Upper lobe of left lung (tissue), 6 donors: ENCODE results near the gene PDLIM5. TPM values are rescaled to one million over a fixed set of nuclear protein-coding genes. Genes with fewer than 3 reads are reported as not detected.

Experiments
- ATAC-seq, 2 donors: fragments of 200-7000 bp; cut with Tn5 transposase; one replicate each; pipeline ENCODE4 v1.9.1; 2022; ENCODE audit warnings: mild to moderate bottlenecking in 2 of 2, moderate library complexity in 2 of 2; ENCODE audit not compliant: low FRiP score in 2 of 2
- DNase-seq, 2 donors: peaks; one replicate each; pipeline ENCODE4 v3.0.0-alpha.2; 2019 to 2020
- H3K27ac ChIP-seq, 4 donors: fragments of 200-600 bp; sonication (generic); one replicate each; pipeline ENCODE4 v1.5.1; 2016 to 2019
- H3K27me3 ChIP-seq, 4 donors: fragments of 200-600 bp; sonication (generic); one replicate each; pipeline ENCODE4 v1.5.1; 2017 to 2019
- H3K36me3 ChIP-seq, 4 donors: fragments of 200-600 bp; sonication (generic); one replicate each; pipeline ENCODE4 v1.5.1; 2016 to 2019
- H3K4me1 ChIP-seq, 4 donors: fragments of 200-600 bp; sonication (generic); one replicate each; pipeline ENCODE4 v1.5.1; 2018 to 2019
- H3K4me3 ChIP-seq, 4 donors: fragments of 200-600 bp; sonication (generic); one replicate each; pipeline ENCODE4 v1.5.1; 2017 to 2019; ENCODE audit warnings: mild to moderate bottlenecking in 2 of 4, moderate library complexity in 1 of 4
- H3K9me3 ChIP-seq, 4 donors: fragments of 200-600 bp; sonication (generic); one replicate each; pipeline ENCODE4 v1.5.1; 2018 to 2019
- EP300 ChIP-seq, 4 donors: sonication (generic); formaldehyde crosslinking; IDR thresholded peaks; one replicate each; pipeline ENCODE4 v1.5.1; 2017; ENCODE audit warnings: antibody characterized with exemption in 4 of 4, control low read depth in 2 of 4
- POLR2A ChIP-seq, 4 donors: fragments of 450-650 bp; IDR thresholded peaks; one replicate each; pipeline ENCODE4 v1.5.1; 2016 to 2017; ENCODE audit warnings: antibody characterized with exemption in 4 of 4, mild to moderate bottlenecking in 2 of 4
- POLR2AphosphoS5 ChIP-seq, 2 donors: sonication (generic); formaldehyde crosslinking; IDR thresholded peaks; one replicate each; pipeline ENCODE4 v1.5.1; 2017; ENCODE audit warnings: antibody characterized with exemption in 2 of 2
- WGBS, 2 donors: methylation state at CpG; one replicate each; pipeline ENCODE4 v1.1.5; 2017 to 2018; 5-methylcytosine and 5-hydroxymethylcytosine counted together
- total RNA-seq, 6 donors: library from RNA; depleted of rRNA in 4 of 6; stranded (reverse); fragments of >200 nt in 4 of 6; gene quantifications; one replicate each; pipeline versions ENCODE4 v1.1.0 to v1.2.1, GENCODE V29; 2016 to 2021
- TF ChIP-seq, protein P1 (sequence below), 6 experiments: fragments of 450-650 bp in 4 of 6; fragments of 200-600 bp in 2 of 6; sonication (generic) in 2 of 6; IDR thresholded peaks; one replicate each; pipeline ENCODE4 v1.5.1; 2016 to 2019; ENCODE audit warnings: antibody characterized with exemption in 6 of 6
- donor health status: DM: no; HTN: no; CAD: no; lungs with moderate emphysema.
- donor health status: DM: no; HTN: yes; CAD: no; lungs with severe emphysema.

The PDLIM5 gene
- total RNA-seq, 6 donors from 2014 or later, result 24.1 to 105 (median 73.0) TPM

DNA sequence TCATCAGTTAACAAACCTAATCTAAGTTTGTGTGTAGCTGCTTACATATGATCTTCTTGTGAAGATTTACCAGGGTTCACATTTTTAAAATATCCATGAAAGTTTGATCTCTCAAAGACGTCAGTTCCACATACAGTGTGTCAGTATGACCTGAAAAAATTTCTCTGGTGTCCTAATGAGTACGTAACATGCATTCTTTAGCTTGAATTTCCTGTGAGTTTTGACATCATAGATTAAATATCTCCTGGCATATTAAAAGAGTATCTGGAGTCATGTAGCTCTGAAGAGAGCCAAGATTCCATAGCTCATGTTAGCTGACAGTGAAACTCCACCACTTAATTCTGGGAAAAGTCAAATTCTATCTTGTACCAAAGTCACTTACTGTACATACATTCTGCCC, 43.9 kb upstream of the PDLIM5 start:
- WGBS, 2 donors, result 85% methylated on average over 2 of the region's 2 CpGs
- DNase-seq, result no peak
- no peak for TF ChIP-seq POLR2AphosphoS5 (IDR thresholded peaks at IDR 0.05)
- Histone ChIP-seq H3K4me3 (no peak overlapping the region), H3K27me3 (no peaks in the 10 kb centered on the region), H3K36me3 (no peaks in the 10 kb centered on the region), H3K9me3 (no peaks in the 10 kb centered on the region), H3K27ac (no peak overlapping the region), H3K4me1 (peaks cover 0 to 10% (median 4%) of the 10 kb centered on the region in 4 donors)
- no peak for ATAC-seq

DNA sequence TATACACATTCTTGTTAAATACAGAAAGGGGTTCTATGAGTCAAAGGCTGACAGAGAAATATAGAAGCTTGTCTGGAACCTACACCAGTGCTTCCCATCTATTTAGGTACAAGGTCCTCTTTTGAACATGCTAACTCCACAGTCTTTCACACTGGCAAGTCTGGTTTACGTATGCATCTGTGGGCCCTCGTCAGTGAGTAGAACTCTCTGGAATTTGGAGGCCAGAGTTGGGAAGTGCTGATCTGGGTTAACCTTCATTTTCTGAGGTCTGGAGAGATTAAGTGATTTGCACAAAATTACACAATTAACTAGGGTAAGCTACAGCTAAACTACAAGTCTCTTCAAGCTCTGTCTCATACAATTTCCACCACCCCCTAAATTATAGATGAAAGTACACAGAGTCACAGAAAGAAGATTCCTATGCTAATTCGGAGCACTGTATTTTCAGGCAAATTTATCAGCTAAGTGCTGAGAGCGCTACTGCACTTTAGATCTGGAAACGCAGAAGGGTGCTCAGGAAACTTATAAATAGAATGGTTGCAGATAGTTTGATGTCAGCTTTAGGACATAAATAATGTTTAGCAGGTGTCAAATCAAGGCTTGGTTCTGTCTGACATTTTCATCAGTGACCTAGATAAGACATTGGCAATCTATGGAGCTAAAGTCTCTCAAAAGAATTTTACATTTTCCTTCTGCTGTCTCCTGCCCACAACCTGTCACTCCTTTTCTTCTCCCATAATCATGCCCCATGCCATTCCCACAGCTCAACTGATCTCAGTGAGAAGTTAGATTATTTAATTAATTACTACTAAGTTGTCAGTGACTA, 43.0 kb upstream of the PDLIM5 start:
- ATAC-seq, result no peak
- Histone ChIP-seq H3K4me3 (no peak overlapping the region), H3K4me1 (peaks cover 0 to 12% (median 5%) of the 10 kb centered on the region in 4 donors), H3K27ac (no peak overlapping the region), H3K9me3 (no peaks in the 10 kb centered on the region), H3K27me3 (no peaks in the 10 kb centered on the region), H3K36me3 (no peaks in the 10 kb centered on the region)
- DNase-seq, result no peak
- no peak for TF ChIP-seq POLR2AphosphoS5 (IDR thresholded peaks at IDR 0.05)
- TF ChIP-seq POLR2A (IDR thresholded peaks at IDR 0.05), result no peak
- TF ChIP-seq EP300 (IDR thresholded peaks at IDR 0.05), result no peak
- TF ChIP-seq, protein P1, sequence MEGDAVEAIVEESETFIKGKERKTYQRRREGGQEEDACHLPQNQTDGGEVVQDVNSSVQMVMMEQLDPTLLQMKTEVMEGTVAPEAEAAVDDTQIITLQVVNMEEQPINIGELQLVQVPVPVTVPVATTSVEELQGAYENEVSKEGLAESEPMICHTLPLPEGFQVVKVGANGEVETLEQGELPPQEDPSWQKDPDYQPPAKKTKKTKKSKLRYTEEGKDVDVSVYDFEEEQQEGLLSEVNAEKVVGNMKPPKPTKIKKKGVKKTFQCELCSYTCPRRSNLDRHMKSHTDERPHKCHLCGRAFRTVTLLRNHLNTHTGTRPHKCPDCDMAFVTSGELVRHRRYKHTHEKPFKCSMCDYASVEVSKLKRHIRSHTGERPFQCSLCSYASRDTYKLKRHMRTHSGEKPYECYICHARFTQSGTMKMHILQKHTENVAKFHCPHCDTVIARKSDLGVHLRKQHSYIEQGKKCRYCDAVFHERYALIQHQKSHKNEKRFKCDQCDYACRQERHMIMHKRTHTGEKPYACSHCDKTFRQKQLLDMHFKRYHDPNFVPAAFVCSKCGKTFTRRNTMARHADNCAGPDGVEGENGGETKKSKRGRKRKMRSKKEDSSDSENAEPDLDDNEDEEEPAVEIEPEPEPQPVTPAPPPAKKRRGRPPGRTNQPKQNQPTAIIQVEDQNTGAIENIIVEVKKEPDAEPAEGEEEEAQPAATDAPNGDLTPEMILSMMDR (IDR thresholded peaks at IDR 0.05), result no peak
- WGBS, 2 donors, result 83 to 90% methylated on average over 5 of the region's 5 CpGs

DNA sequence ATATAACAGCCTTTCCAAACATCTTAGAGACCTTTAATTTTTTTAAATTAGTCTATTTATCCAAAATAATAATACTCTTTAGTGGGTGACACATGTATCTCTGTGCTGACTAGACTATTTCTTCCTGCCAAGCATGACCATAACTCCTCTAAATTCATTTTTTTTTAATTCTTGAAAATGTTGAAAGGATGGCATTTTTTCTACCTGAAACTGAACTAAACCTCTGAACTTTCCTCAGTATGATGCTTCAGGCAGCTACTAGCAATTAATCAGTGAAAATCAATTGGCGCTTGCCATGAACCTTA, 42.4 kb upstream of the PDLIM5 start:
- ATAC-seq (no peak), DNase-seq (no peak)
- TF ChIP-seq POLR2A (IDR thresholded peaks at IDR 0.05) (no peak), EP300 (IDR thresholded peaks at IDR 0.05) (no peak), POLR2AphosphoS5 (IDR thresholded peaks at IDR 0.05) (no peak)
- TF ChIP-seq, protein P1 (IDR thresholded peaks at IDR 0.05), result no peak
- H3K36me3 ChIP-seq, result no peaks in the 10 kb centered on the region
- H3K4me3 ChIP-seq, result no peak overlapping the region
- no peak overlapping the region for H3K27ac ChIP-seq
- H3K27me3 ChIP-seq, result no peaks in the 10 kb centered on the region
- 94 to 100% methylated on average over 1 of the region's 1 CpG for WGBS, 2 donors
- no peaks in the 10 kb centered on the region for H3K9me3 ChIP-seq
- H3K4me1 ChIP-seq, result peaks cover 0 to 12% (median 5%) of the 10 kb centered on the region in 4 donors

DNA sequence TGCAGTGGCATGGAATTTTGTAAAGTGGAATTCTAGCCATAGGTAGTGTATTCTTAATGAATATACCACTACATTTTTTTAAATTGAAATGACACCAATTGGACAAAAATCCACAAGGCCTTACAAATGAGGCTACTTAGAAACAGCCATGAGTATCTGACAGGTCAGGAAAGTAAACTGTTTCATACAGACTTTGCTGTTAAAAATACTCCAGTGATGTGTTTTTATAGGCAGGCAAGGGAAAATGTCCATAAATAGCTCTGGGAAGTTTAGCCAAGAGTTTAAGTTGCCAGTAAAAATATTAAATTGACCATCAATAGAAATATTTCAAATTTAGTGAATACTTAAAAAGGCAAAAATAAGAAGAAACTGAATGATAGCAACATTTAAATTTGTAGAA, 41.8 kb upstream of the PDLIM5 start:
- ATAC-seq (no peak), DNase-seq (no peak)
- H3K4me3 ChIP-seq, result no peak overlapping the region
- H3K36me3 ChIP-seq, result no peaks in the 10 kb centered on the region
- H3K27me3 ChIP-seq, result no peaks in the 10 kb centered on the region
- H3K27ac ChIP-seq, result no peak overlapping the region
- no peaks in the 10 kb centered on the region for H3K9me3 ChIP-seq
- TF ChIP-seq POLR2A (IDR thresholded peaks at IDR 0.05), result no peak
- H3K4me1 ChIP-seq, result peaks cover 0 to 12% (median 5%) of the 10 kb centered on the region in 4 donors

DNA sequence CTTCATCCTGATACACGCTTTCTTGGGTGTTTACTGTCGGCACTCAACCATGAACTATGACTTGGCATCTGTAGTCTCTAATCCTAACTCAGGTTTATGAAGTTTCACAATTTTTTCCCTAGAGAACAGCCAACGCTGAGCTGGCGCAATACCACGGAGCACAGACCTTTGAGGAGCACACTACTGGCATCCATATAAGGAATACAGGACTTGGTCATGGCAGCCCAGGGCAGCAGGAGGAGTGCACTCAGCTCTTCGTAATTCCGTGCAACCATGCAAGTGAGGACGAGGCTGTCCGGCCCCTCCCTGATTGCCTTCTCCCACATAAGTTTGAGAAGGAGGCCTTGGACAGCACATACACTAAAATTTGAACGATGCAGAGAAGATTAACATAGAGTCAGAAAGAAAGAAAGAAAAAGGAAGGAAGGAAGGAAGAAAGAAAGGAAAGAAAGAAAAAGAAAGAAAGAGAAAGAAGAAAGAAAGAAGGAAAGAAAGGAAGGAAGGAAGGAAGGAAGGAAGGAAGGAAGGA, 41.0 kb upstream of the PDLIM5 start:
- Histone ChIP-seq H3K36me3 (no peaks in the 10 kb centered on the region), H3K9me3 (no peaks in the 10 kb centered on the region), H3K27me3 (no peaks in the 10 kb centered on the region), H3K4me3 (no peak overlapping the region), H3K4me1 (peaks cover 0 to 12% (median 5%) of the 10 kb centered on the region in 4 donors), H3K27ac (no peak overlapping the region)
- peak in 1 of 2 donors; percentile 69 for ATAC-seq
- TF ChIP-seq POLR2A (IDR thresholded peaks at IDR 0.05) (no peak), EP300 (IDR thresholded peaks at IDR 0.05) (no peak), POLR2AphosphoS5 (IDR thresholded peaks at IDR 0.05) (no peak)
- TF ChIP-seq, protein P1 (IDR thresholded peaks at IDR 0.05), result no peak
- 75 to 87% methylated on average over 10 of the region's 10 CpGs for WGBS, 2 donors
- DNase-seq, result peak in 1 of 2 donors; percentile 31

DNA sequence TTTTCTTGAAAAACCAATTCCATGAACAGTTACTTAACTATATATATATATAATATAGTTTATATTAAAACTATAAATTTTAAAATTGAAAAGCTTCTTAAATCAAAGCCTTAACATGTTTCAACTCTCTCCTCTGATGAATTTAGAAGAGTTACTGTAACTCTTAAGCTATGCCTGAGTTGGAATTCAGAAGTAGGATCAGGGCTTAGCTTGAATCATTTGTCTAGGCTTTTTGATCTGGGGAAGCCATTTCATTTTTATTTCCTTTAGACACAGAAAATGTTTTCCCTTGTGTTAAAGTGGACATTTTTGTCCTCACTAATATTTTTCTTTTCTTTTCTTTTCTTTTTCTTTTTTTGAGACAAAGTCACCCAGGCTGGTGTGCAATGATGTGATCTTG, 40.4 kb upstream of the PDLIM5 start:
- Histone ChIP-seq H3K27ac (no peak overlapping the region), H3K27me3 (no peaks in the 10 kb centered on the region), H3K4me1 (peaks cover 0 to 12% (median 5%) of the 10 kb centered on the region in 4 donors), H3K4me3 (no peak overlapping the region), H3K9me3 (no peaks in the 10 kb centered on the region), H3K36me3 (no peaks in the 10 kb centered on the region)
- ATAC-seq, result no peak
- TF ChIP-seq POLR2AphosphoS5 (IDR thresholded peaks at IDR 0.05) (no peak), POLR2A (IDR thresholded peaks at IDR 0.05) (no peak), EP300 (IDR thresholded peaks at IDR 0.05) (no peak)
- TF ChIP-seq, protein P1 (IDR thresholded peaks at IDR 0.05), result no peak
- no peak for DNase-seq
